GM18951 (cell line): ENCODE results near the gene AGAP3.

Experiments
- POLR2A ChIP-seq: IDR thresholded peaks from 4 replicates; pipeline ENCODE4 v1.6.1; 2011; ENCODE audit warnings: mild to moderate bottlenecking; ENCODE audit not compliant: insufficient read length, insufficient read depth; ENCODE audit errors: extremely low read depth
- in situ Hi-C: fragments of 300-500 bp; cut with MboI; formaldehyde crosslinking; loops from one replicate; pipeline ENCODE4 v1.12.0; 2022; ENCODE audit warnings: low sequenced_read_pairs, mixed read lengths, inconsistent platforms; ENCODE audit not compliant: unreplicated experiment

Gene AGAP3

DNA sequence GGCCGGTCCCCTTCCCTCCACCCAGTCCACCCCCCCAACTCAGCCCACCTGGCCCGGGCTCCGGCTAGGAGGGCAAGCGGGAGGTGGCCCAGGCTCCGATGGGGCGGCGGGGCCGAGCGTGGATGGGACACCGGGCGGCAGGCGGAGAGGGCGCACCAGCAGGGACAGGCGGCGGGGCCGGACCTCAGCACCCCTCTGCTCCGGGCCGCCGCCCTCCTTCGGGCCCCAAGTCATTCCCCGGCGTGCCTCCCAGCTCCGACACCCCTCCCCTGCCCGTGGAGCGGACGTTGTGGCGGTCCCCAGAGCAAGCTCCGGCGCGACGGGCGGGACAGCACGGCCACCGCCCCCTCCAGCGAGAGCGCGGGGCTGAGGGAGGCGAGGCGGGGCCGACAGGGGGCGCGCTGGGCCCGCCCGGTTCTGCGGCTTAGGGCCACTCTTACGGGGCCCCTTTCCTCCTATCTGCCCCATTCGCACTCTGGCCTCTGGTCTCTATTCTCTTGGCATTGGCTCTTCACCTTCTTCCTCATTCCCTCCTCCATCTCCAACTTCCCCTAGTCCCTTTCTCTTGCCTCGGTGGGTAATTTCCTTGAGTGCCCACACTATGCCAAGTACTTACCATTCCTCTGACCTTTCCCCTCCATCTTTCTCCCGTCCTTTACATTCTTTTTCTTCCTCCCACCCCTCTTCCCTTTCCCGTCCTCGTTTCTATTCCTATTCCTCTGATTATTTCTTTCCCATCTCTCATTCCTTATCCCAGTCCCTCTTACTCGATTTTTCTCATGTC lies 81.9 kb downstream of the AGAP3 start:
- in situ Hi-C loops: loop anchor here (10.0 kb wide), 1 partner anchor 87 kb away; no protein-coding TSS in a partner anchor
- no peak for TF ChIP-seq POLR2A

DNA sequence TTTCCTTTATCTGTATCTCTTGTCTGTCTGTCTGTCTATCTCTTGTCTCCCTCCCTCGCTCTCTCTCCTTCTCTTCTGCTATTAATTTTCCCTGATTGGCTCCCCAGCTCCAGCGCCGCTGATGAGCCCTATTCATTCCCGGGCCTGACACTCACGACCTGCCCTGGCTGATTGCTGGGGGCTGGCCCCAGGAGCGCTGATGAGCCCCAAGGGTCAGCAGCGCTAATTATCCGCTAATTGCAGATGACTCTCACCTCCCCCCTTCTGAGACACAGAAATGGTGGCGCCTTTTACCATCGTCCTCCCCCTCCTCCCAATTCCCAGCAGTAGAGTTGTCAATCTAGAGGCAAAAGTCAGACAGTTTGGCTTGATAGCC lies 82.5 kb downstream of the AGAP3 start:
- no peak for TF ChIP-seq POLR2A
- in situ Hi-C loops: loop anchor here (10.0 kb wide), 1 partner anchor 86 kb away; no protein-coding TSS in a partner anchor

DNA sequence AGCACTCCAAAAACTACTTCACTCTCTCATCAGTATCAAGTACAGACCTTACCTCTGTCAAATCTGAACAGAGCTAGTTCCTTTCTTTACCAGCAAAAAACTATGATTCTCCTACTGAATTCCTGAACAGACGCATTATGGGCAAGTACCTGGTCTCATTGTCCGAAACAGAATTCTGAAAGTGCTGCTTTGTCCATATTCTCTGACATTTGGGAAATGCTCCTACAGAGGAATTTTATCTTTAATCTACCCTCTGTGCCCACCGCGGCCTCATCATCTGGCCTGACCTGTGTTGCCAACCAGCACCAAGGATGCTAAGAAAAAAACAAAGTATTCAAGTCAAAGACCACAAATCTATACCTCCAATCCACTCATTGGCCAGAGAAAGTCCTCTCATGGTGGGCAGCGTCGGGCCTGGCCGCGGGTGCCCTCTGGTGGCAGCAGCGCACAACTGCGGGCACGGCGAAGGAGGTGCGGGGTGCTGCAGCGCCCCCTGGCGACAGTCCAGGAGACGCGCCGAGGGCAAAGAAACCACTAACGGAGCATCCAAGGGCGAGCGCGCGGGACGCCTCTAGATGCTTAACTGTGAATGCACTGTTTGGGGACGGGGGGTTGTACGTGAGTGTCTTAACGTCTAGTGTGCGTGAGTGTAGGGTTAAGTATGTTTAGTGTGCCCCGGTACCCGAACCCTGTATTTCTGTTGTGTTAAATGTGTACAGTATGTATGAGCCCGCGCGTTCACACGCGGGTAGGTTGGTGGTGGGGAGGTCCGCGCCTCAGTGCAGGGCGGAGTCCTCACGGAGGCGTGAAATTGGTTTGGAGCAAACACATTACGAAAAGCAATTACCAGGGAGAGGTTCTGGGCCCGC lies 86.2 kb downstream of the AGAP3 start:
- in situ Hi-C loops: no loop called here
- no peak for TF ChIP-seq POLR2A

DNA sequence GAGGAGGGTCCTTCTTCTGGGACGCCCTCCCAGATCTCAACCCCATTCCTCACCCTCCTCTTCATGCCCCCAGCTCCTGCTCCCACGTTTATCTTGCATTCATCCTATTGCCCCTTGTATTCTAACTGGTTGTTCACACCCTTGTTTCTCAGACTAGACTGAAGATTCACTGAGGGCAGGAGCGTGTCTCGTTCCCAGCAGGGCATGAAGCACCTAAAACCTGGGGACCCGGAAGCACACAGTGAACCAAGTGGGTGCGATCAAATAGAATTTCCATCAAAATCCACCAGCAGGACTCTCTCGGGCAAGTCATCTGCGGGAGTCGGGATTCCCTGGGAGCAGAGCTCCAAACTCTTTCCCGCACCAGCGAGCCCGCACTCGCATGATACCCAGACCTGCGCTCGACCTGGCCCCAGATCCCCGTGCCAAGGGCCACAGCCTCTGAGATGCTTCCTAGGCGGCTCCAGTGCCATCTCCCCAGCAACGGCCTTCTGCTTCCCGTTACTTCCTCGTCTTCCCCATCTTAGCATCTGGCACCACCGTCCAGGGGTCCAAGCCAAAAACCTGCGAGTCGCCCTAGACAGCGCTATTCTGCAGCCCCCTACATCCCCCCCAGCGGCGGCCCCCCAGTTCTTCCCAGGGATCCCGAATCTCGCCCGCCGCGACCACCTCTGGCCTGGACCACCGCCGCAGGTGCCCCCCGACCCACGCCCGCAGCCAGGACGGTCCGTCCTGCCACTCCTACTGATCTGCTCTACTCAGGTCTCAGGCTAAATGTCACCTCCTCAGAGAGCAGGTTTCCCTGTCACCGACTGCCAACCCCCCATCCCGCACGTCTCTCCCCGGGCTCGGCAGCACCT lies 87.3 kb downstream of the AGAP3 start:
- no peak for TF ChIP-seq POLR2A
- in situ Hi-C loops: no loop called here

DNA sequence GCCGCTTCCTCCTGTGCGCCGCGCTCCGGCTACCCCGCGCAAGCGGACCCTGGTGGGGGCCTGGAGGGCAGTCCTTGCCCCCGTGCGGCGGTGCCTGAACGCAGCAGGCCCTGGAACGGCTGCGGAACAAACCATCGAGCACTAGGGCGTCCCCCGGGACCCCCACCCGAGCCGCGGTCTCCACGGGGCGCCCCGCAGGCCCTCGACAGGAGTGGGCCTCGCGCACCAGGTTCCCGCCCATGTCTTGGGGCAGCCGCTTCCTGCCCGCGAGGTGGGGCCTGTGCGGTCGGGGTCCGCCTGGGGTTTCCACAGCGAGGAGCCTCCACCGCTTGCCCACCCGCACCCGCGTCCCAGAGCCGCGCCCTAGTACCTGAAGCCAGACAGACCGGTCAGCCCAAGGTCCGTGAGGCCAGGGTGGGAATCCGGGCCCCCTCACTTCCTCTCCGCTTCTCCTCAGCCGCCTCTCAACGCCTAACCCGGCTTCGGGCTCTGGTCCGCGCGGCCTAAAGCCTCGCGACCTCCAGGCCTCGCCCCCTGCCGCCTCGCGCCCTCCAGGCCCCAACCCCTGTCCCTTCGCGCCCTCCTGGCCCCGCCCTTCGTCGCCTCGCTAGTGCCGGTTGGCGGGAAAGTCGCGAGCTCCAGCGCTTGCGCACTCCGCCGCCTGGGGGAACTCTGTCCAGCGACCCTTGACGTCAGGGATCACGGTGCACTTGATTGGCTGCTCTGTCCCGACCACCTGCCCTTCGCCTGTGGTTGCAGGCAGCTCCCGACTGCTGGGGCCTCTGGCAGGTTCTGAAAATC lies 88.2 kb downstream of the AGAP3 start:
- in situ Hi-C loops: no loop called here

DNA sequence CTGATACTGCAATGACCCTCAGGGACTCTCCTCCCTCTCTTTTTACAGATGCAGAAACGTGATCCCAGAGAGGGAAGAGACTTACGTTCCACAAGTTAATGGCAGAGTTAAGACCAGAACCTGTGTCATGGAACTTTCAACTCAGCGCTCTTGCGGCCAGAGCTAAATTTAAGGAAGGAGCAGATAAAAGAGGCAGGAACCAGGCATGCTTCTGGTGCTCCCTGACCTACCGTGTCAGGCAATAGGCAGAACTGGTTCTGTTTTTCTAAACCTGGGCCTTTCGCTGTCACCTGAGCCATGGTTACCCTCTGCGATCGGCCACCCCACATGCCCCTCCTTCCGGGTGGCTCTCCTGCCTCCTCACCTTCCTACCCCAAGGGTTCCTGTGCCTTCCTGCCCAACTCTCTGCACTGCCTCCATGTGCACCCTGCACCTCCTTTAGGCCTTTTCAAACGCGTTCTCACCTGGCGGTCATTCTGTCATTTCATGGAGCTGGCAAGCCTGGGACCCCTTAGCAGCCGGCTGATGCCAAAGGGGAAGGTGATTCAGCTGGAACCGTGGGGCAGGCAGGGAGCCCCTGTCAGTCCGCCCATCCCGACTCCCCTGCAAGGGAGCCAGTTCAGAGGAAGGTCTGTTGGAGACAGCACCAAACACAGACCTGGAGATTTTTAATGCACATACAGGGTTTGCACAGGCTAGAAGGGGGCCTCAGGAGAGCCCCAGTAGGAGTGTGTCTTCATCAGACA lies 88.9 kb downstream of the AGAP3 start:
- in situ Hi-C loops: no loop called here
- TF ChIP-seq POLR2A: no peak

More for the DNA sequence above, 88.2 kb downstream of the AGAP3 start:
- no peak for TF ChIP-seq POLR2A

DNA sequence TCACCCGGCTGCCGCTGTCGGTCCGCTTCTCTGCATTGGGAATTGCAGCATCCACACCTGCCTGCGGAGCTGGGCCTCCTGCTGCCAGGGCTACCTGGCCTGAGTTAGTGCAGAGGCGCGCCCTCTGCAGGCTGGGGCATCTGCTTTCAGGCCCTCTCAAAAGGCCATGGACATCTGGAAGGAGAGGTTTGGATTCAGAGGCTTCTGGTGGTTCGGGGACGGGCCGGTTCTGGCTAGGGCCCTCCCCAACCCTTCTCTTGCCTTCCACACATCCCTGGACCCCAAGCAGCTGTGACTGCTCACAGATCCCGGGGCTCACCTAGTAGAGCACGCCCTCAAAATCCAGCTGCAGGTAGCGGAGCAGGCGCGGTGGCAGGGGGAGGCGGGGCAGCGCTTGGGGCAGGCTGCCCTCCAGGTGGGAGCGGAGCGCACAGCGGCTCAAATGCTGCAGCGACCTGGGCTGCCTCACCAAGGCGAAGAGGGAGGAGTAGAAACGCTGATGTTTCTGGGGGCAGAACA lies 89.6 kb downstream of the AGAP3 start:
- in situ Hi-C loops: no loop called here
- no peak for TF ChIP-seq POLR2A

DNA sequence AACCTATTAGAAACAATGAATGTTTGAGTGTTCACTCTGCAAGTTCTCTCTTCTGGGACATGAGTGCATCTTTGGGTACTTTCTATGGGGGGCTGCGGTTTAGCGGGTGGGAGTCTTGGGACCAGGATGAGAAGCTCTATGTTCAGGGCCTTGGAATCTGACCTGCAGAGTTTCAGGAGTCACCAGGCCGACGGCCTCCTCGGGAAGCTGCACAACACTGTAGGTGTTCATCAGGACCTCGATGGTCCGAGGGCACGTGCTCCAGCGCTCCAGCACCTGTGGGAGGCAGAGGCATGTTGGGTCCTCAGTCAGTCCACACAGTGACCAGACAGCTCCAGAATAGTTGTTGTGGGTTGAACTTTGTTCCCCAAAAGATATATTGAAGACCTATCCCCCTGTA lies 90.1 kb downstream of the AGAP3 start:
- in situ Hi-C loops: no loop called here
- TF ChIP-seq POLR2A: no peak

DNA sequence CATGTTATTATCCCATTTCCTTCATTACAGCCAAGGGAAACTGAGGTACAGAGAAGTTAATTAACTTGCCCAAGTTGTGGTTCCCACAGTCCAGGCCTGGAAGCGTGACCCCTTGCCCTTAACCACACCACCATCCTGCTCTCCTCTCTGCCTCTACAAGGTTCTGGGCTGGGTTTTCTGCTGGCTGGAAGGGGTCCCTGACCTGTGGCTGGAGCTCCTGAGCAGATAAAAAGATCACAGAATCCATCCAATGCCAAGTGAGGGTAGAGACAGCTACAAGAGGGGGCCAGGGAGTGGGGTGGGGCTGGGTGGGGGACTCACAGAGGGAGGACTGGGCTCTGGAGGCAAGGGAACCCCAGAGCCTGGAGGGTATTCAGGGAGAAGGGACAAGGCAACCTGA lies 91.0 kb downstream of the AGAP3 start:
- no peak for TF ChIP-seq POLR2A
- in situ Hi-C loops: no loop called here

DNA sequence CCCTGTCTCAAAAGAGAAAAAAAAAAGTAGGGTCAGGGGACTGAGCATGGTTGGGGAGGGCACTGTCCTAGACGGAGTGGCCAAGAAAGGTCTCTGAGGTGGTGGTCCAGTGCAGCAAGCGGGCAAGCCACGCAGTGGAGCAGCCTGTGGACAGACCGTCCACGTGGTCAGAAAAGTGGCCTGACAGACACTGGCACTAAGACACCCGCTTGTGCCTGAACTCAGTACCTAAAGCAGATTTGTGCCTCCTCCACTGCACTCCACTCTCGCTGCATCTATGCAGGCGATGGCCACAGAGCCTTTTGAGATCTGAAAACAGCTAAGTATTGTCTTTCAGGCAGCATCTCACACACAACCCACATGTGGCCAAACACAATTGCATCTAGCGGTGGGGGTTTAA lies 92.0 kb downstream of the AGAP3 start:
- no peak for TF ChIP-seq POLR2A
- in situ Hi-C loops: no loop called here

DNA sequence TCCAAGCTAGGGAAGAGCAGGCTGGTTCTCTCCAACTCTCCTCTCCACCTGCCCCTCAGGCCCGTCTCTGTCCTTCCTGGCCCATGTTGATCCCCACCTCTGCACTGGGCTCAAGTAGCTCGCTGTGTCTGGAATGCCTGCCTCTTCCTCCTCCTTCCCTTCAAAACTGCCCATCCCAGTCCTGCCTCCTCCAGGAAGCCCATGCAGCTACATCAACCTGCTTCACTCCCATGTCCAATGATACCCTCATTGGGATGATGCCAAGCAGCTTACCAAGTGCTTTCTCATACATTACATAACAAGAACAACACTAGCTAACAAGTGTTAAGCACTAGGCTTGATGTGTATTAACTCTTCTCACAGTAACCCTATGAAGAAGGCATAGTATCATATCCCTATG lies 92.6 kb downstream of the AGAP3 start:
- no peak for TF ChIP-seq POLR2A
- in situ Hi-C loops: no loop called here
